Natural killer cell (primary cell): Measurements from ENCODE around the gene GPR55. TPM values are rescaled to one million over a fixed set of nuclear protein-coding genes. Genes with fewer than 3 reads are reported as not detected.

Experiments used
- ATAC-seq, 3 donors: fragments of 150-1000 bp in 2 of 3; fragments of 200-7000 bp in 1 of 3; cut with Tn5 transposase; 1 replicate in 1 of 3; 2 replicates in 2 of 3; pipeline ENCODE4 v1.10.0; 2021; ENCODE audit warnings: mild to moderate bottlenecking in 2 of 3, moderate library complexity in 2 of 3
- DNase-seq, 2 donors: peaks; one replicate each; pipeline versions ENCODE4 v3.0.0 to v3.0.0-alpha.2; 2013 to 2021; ENCODE audit warnings: mixed read lengths in 1 of 2
- H3K27ac ChIP-seq: one replicate; pipeline ENCODE4 v1.5.1; 2013; ENCODE audit warnings: mild to moderate bottlenecking, low read length
- H3K27me3 ChIP-seq: one replicate; pipeline ENCODE4 v1.6.1; 2013; ENCODE audit warnings: low read length; ENCODE audit not compliant: control insufficient read depth, insufficient read depth
- H3K36me3 ChIP-seq: one replicate; pipeline ENCODE4 v1.6.1; 2013; ENCODE audit warnings: low read length; ENCODE audit not compliant: control insufficient read depth, insufficient read depth
- H3K4me1 ChIP-seq: one replicate; pipeline ENCODE4 v1.6.1; 2013; ENCODE audit warnings: low read length; ENCODE audit not compliant: control insufficient read depth, insufficient read depth
- H3K4me3 ChIP-seq: one replicate; pipeline ENCODE4 v1.5.1; 2013; ENCODE audit warnings: low read length
- H3K9me3 ChIP-seq: one replicate; pipeline ENCODE4 v1.6.1; 2013; ENCODE audit warnings: low read length; ENCODE audit not compliant: control insufficient read depth, insufficient read depth
- H3K27ac Mint-ChIP-seq, 2 donors: one replicate each; pipeline ENCODE4 v1.8.0; 2022; ENCODE audit warnings: mild to moderate bottlenecking in 2 of 2, mixed read lengths in 2 of 2, moderate library complexity in 1 of 2
- H3K27me3 Mint-ChIP-seq, 2 donors: one replicate each; pipeline ENCODE4 v1.8.0; 2022; ENCODE audit warnings: low read depth in 2 of 2, mixed read lengths in 2 of 2
- H3K36me3 Mint-ChIP-seq: one replicate; pipeline ENCODE4 v1.8.0; 2022; ENCODE audit warnings: mixed read lengths
- H3K4me1 Mint-ChIP-seq, 2 donors: one replicate each; pipeline ENCODE4 v1.8.0; 2022; ENCODE audit warnings: mixed read lengths in 2 of 2
- H3K4me3 Mint-ChIP-seq: one replicate; pipeline ENCODE4 v1.8.0; 2022; ENCODE audit warnings: mild to moderate bottlenecking, moderate library complexity, mixed read lengths
- H3K9me3 Mint-ChIP-seq, 2 donors: one replicate each; pipeline ENCODE4 v1.8.0; 2022; ENCODE audit warnings: mixed read lengths in 2 of 2
- CTCF ChIP-seq: fragments of 200-600 bp; IDR thresholded peaks from one replicate; pipeline ENCODE4 v1.8.0; 2022; ENCODE audit warnings: antibody characterized with exemption
- WGBS: methylation state at CpG from one replicate; pipeline ENCODE4 v1.1.7; 2013; ENCODE audit warnings: missing lambda C conversion rate; ENCODE audit not compliant: insufficient coverage; 5-methylcytosine and 5-hydroxymethylcytosine counted together
- intact Hi-C: fragments of 100-400 bp; cut with micrococcal nuclease; formaldehyde crosslinking; loops from one replicate; pipeline ENCODE4 v1.14.2; 2022
- total RNA-seq, 4 donors: library from RNA; stranded (reverse); fragments of 120-200 nt in 1 of 4; gene quantifications; one replicate each; pipeline versions ENCODE4 v1.2.3 to v1.2.4, GENCODE V29; 2013 to 2022

Gene GPR55
- total RNA-seq, 3 donors from 2014 or later (not counting 1 experiment from before 2014, with no cell fraction given) = 0.09 to 1.1 (median 0.40) TPM

DNA sequence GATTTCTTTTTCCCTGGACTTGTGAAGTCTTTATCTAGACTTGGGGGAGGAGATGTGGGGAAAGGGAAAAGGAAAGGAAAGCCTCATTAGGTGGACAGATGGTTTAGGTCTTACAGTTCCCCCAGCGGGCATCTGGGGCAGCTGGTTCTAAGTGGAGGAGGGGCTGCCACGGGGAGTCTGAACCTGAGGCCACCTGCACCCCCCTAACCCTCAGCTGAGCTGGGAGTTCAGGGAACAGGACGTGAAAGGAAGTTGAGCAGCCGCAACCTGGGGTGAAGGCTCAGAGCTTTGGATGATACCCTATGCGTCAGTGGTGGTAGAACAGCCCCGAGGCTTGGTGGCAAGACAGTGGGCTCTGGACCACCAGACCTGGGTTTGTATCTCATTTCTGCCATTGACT is 33.5 kb downstream of the GPR55 start:
- no peak for TF ChIP-seq CTCF
- WGBS = 45% methylated on average over 6 of the region's 6 CpGs
- peaks cover 54 to 70% of the 10 kb centered on the region in 2 donors for H3K27me3 Mint-ChIP-seq
- Histone ChIP-seq H3K9me3 (no peaks in the 10 kb centered on the region), H3K27ac (no peak overlapping the region), H3K27me3 (peaks cover 1% of the 10 kb centered on the region), H3K36me3 (no peaks in the 10 kb centered on the region), H3K4me3 (no peak overlapping the region), H3K4me1 (peaks cover 36% of the 10 kb centered on the region)
- H3K4me1 Mint-ChIP-seq = peaks cover 9 to 25% of the 10 kb centered on the region in 2 donors
- H3K36me3 Mint-ChIP-seq = no peaks in the 10 kb centered on the region
- no peak overlapping the region for H3K27ac Mint-ChIP-seq
- ATAC-seq = no peak
- DNase-seq = no peak
- H3K4me3 Mint-ChIP-seq = no peak overlapping the region
- intact Hi-C loops = no loop called here
- no peaks in the 10 kb centered on the region for H3K9me3 Mint-ChIP-seq

GRCh38 chr2:230891064-230891463 is 34.0 kb downstream of the GPR55 start:
- intact Hi-C loops = no loop called here
- Mint-ChIP-seq H3K27me3 (peaks cover 54 to 70% of the 10 kb centered on the region in 2 donors), H3K9me3 (no peaks in the 10 kb centered on the region), H3K36me3 (no peaks in the 10 kb centered on the region), H3K27ac (no peak overlapping the region), H3K4me3 (no peak overlapping the region), H3K4me1 (peaks cover 9 to 24% of the 10 kb centered on the region in 2 donors)
- no peaks in the 10 kb centered on the region for H3K9me3 ChIP-seq
- no peak overlapping the region for H3K4me3 ChIP-seq
- no peak for TF ChIP-seq CTCF
- peaks cover 33% of the 10 kb centered on the region for H3K4me1 ChIP-seq
- DNase-seq (no peak), ATAC-seq (no peak)
- no peak overlapping the region for H3K27ac ChIP-seq
- WGBS = 60% methylated on average over 4 of the region's 5 CpGs
- no peaks in the 10 kb centered on the region for H3K27me3 ChIP-seq
- no peaks in the 10 kb centered on the region for H3K36me3 ChIP-seq

DNA sequence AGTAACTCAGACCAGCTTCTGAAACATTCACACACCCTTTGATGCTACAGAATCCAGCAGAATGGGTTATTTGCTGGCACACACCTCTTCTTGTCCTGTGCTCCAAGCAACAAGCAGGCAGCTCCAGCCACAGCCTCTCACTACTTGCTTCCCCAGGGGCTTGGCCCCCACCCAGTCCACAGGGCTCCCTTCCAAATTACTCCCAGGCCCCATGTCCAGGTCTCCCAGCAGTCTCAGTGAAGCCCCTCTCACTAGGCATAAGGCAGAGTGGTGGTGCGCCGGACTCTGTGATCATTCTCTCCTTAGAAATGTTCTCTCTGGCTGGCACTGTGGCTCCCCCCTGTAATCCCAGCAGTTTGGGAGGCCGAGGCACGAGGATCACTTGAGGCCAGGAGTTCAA is 34.4 kb downstream of the GPR55 start:
- 89% methylated on average over 4 of the region's 4 CpGs for WGBS
- no peaks in the 10 kb centered on the region for H3K36me3 ChIP-seq
- DNase-seq (no peak), ATAC-seq (no peak)
- no peak overlapping the region for H3K4me3 Mint-ChIP-seq
- peaks cover 55 to 70% of the 10 kb centered on the region in 2 donors for H3K27me3 Mint-ChIP-seq
- no peaks in the 10 kb centered on the region for H3K9me3 ChIP-seq
- H3K27ac ChIP-seq = no peak overlapping the region
- no peak overlapping the region for H3K27ac Mint-ChIP-seq
- intact Hi-C loops = no loop called here
- H3K4me1 Mint-ChIP-seq = peaks cover 9 to 20% of the 10 kb centered on the region in 2 donors
- H3K36me3 Mint-ChIP-seq = no peaks in the 10 kb centered on the region
- H3K9me3 Mint-ChIP-seq = no peaks in the 10 kb centered on the region
- no peaks in the 10 kb centered on the region for H3K27me3 ChIP-seq
- H3K4me1 ChIP-seq = peaks cover 29% of the 10 kb centered on the region
- TF ChIP-seq CTCF = no peak
- H3K4me3 ChIP-seq = no peak overlapping the region

- peaks cover 60 to 75% of the 10 kb centered on the region in 2 donors for H3K27me3 Mint-ChIP-seq
- H3K4me3 Mint-ChIP-seq = no peak overlapping the region
- H3K36me3 Mint-ChIP-seq = no peaks in the 10 kb centered on the region
- H3K27me3 ChIP-seq = no peaks in the 10 kb centered on the region
- H3K4me1 Mint-ChIP-seq = peaks cover 9 to 19% of the 10 kb centered on the region in 2 donors
- H3K4me3 ChIP-seq = no peak overlapping the region
- no peak for ATAC-seq
- peaks cover 23% of the 10 kb centered on the region for H3K4me1 ChIP-seq
- no peak for DNase-seq
- no peaks in the 10 kb centered on the region for H3K9me3 ChIP-seq
- no peaks in the 10 kb centered on the region for H3K36me3 ChIP-seq
- intact Hi-C loops = no loop called here
- H3K27ac Mint-ChIP-seq = no peak overlapping the region
- 92% methylated on average over 22 of the region's 22 CpGs for WGBS
- H3K27ac ChIP-seq = no peak overlapping the region
- H3K9me3 Mint-ChIP-seq = no peaks in the 10 kb centered on the region
- TF ChIP-seq CTCF = no peak
Measured at GRCh38 chr2:230889911-230890601, 35.0 kb downstream of the GPR55 start.
